ENCODE measurements around the gene SIGLEC7. TPM values are rescaled to one million over a fixed set of nuclear protein-coding genes. Genes with fewer than 3 reads are reported as not detected.

The SIGLEC7 gene
- total RNA-seq, 1 donor from 2014 or later: not detected

DNA sequence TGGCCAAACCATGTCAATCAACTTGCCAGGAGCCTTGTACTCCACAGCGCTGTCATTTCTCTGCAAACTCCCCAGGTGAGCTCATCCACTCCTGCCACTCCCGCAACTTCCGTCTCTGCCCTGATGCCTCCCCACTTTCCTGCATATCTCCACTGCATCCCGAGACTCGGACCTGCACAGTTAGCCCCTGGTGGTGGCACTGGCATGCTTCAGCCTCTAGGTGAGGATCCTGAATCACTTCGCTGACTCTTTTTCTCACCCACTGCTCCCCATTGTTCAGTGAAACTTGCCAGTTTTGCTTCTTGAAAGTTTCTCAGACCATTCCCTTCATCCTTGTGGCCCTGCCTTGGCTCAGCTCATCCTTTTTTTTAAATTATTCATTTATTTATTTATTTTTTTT, 30.5 kb upstream of the SIGLEC7 start:
- Mint-ChIP-seq H3K27ac (ENCODE audit: unreplicated experiment) (no peak overlapping the region), H3K4me3 (ENCODE audit: unreplicated experiment) (no peak overlapping the region), H3K9me3 (ENCODE audit: unreplicated experiment) (no peaks in the 10 kb centered on the region), H3K27me3 (ENCODE audit: low read depth, unreplicated experiment) (peaks cover 19% of the 10 kb centered on the region), H3K4me1 (ENCODE audit: low read depth, unreplicated experiment) (peaks cover 4% of the 10 kb centered on the region), H3K36me3 (ENCODE audit: low read depth, unreplicated experiment) (no peaks in the 10 kb centered on the region)
- Histone ChIP-seq H3K27me3 (ENCODE audit: insufficient read depth, low read length) (no peaks in the 10 kb centered on the region), H2AFZ (ENCODE audit: low read depth, low read length) (no peak overlapping the region), H3K9me3 (ENCODE audit: insufficient read depth, low read depth, low read length) (no peaks in the 10 kb centered on the region), H3K27ac (ENCODE audit: low read depth, low read length) (no peak overlapping the region), H3K36me3 (ENCODE audit: insufficient read depth, low read length) (no peaks in the 10 kb centered on the region), H4K20me1 (ENCODE audit: insufficient read depth, low read length) (no peaks in the 10 kb centered on the region), H3K79me2 (ENCODE audit: insufficient read depth, low read length) (peaks cover 15% of the 10 kb centered on the region), H3K4me3 (ENCODE audit: insufficient read depth, low read depth, low read length) (no peak overlapping the region), H3K4me1 (ENCODE audit: insufficient read depth, low read length) (peaks cover 11% of the 10 kb centered on the region), H3K9ac (ENCODE audit: low read length) (no peak overlapping the region), H3K4me2 (ENCODE audit: low read length) (no peak overlapping the region)
- no peak for DNase-seq (ENCODE audit: low read depth)
- TF ChIP-seq EZH2 (IDR thresholded peaks at IDR 0.05; ENCODE audit: insufficient read depth, low read length): no peak
- TF ChIP-seq, protein P1, sequence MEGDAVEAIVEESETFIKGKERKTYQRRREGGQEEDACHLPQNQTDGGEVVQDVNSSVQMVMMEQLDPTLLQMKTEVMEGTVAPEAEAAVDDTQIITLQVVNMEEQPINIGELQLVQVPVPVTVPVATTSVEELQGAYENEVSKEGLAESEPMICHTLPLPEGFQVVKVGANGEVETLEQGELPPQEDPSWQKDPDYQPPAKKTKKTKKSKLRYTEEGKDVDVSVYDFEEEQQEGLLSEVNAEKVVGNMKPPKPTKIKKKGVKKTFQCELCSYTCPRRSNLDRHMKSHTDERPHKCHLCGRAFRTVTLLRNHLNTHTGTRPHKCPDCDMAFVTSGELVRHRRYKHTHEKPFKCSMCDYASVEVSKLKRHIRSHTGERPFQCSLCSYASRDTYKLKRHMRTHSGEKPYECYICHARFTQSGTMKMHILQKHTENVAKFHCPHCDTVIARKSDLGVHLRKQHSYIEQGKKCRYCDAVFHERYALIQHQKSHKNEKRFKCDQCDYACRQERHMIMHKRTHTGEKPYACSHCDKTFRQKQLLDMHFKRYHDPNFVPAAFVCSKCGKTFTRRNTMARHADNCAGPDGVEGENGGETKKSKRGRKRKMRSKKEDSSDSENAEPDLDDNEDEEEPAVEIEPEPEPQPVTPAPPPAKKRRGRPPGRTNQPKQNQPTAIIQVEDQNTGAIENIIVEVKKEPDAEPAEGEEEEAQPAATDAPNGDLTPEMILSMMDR (IDR thresholded peaks at IDR 0.05; ENCODE audit: insufficient read depth, low read depth, low read length): no peak
- no peak for FAIRE-seq

DNA sequence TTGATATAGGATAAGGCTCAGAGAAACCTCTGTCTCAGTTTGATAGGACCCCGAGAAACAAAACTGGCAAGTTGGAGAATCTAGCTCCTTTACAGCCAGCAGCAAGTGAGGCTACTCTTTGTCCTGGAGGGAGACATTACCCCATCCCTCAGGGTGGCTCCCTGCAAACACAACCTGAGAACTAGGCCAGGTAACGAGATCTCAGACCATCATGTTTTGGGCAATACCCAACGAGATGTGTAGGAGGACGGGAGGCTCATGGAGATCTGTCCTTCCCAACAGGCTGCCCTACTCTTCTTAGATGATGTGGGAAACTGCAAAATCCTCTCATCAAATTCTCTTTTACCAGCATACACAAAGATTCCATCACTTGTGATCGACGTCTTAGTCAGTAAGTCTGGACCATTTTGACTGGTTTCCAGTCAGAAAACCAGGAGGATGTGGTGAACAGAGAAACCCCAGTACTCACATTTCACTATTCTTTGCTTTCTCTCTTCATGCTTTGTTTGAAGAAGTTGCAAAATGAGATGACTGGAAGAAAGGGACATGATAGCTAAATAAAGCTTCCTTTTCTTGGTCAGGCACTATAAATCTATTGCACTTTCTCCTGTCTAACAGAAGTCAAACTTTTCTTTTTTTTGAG, 27.9 kb upstream of the SIGLEC7 start:
- H3K27me3 Mint-ChIP-seq (ENCODE audit: low read depth, unreplicated experiment): peaks cover 29% of the 10 kb centered on the region
- Histone ChIP-seq H3K27me3 (ENCODE audit: insufficient read depth, low read length) (no peaks in the 10 kb centered on the region), H3K4me3 (ENCODE audit: insufficient read depth, low read depth, low read length) (no peak overlapping the region), H3K79me2 (ENCODE audit: insufficient read depth, low read length) (no peaks in the 10 kb centered on the region), H2AFZ (ENCODE audit: low read depth, low read length) (no peak overlapping the region), H3K9me3 (ENCODE audit: insufficient read depth, low read depth, low read length) (no peaks in the 10 kb centered on the region), H3K9ac (ENCODE audit: low read length) (no peak overlapping the region), H3K4me1 (ENCODE audit: insufficient read depth, low read length) (no peaks in the 10 kb centered on the region), H4K20me1 (ENCODE audit: insufficient read depth, low read length) (no peaks in the 10 kb centered on the region), H3K36me3 (ENCODE audit: insufficient read depth, low read length) (no peaks in the 10 kb centered on the region), H3K4me2 (ENCODE audit: low read length) (no peak overlapping the region), H3K27ac (ENCODE audit: low read depth, low read length) (no peak overlapping the region)
- TF ChIP-seq EZH2 (IDR thresholded peaks at IDR 0.05; ENCODE audit: insufficient read depth, low read length): no peak
- TF ChIP-seq, protein P1 (IDR thresholded peaks at IDR 0.05; ENCODE audit: insufficient read depth, low read depth, low read length): no peak
- H3K9me3 Mint-ChIP-seq (ENCODE audit: unreplicated experiment): no peaks in the 10 kb centered on the region
- H3K36me3 Mint-ChIP-seq (ENCODE audit: low read depth, unreplicated experiment): no peaks in the 10 kb centered on the region
- H3K27ac Mint-ChIP-seq (ENCODE audit: unreplicated experiment): no peak overlapping the region
- peaks cover 2% of the 10 kb centered on the region for H3K4me1 Mint-ChIP-seq (ENCODE audit: low read depth, unreplicated experiment)
- FAIRE-seq: no peak
- no peak overlapping the region for H3K4me3 Mint-ChIP-seq (ENCODE audit: unreplicated experiment)
- no peak for DNase-seq (ENCODE audit: low read depth)

DNA sequence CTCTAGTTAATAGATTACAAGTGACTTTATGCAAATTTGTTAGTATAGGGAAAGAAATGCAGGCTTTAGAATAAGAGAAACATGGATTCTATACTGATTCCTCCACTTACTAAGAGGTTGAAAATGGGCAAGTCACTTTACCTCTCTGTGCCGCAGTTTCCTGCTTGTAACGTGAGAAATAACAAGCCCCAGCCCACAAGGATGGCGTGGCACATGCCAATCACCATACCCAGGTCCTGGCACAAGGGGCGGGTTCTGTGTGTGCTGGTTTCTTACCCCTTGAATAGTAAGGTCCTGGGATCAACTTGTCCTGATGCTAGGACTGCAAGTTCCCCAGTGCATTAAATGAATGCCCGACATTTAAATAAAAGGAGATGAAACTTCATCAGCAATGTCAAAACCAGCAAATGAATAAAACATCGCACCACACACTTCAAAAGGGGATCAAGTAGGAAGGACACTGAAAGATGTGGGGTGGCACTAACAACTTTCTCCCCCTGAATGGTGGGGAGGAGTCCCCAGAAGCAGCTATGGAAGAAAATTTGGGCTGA, 25.3 kb upstream of the SIGLEC7 start:
- H3K27ac Mint-ChIP-seq (ENCODE audit: unreplicated experiment): no peak overlapping the region
- Histone ChIP-seq H3K79me2 (ENCODE audit: insufficient read depth, low read length) (no peaks in the 10 kb centered on the region), H3K27ac (ENCODE audit: low read depth, low read length) (no peak overlapping the region), H2AFZ (ENCODE audit: low read depth, low read length) (no peak overlapping the region), H3K4me3 (ENCODE audit: insufficient read depth, low read depth, low read length) (no peak overlapping the region), H3K27me3 (ENCODE audit: insufficient read depth, low read length) (no peaks in the 10 kb centered on the region), H3K9ac (ENCODE audit: low read length) (no peak overlapping the region), H3K4me1 (ENCODE audit: insufficient read depth, low read length) (no peaks in the 10 kb centered on the region), H3K9me3 (ENCODE audit: insufficient read depth, low read depth, low read length) (no peaks in the 10 kb centered on the region), H3K36me3 (ENCODE audit: insufficient read depth, low read length) (no peaks in the 10 kb centered on the region), H4K20me1 (ENCODE audit: insufficient read depth, low read length) (no peaks in the 10 kb centered on the region), H3K4me2 (ENCODE audit: low read length) (no peak overlapping the region)
- H3K4me1 Mint-ChIP-seq (ENCODE audit: low read depth, unreplicated experiment): peaks cover 3% of the 10 kb centered on the region
- H3K36me3 Mint-ChIP-seq (ENCODE audit: low read depth, unreplicated experiment): no peaks in the 10 kb centered on the region
- TF ChIP-seq, protein P1 (IDR thresholded peaks at IDR 0.05; ENCODE audit: insufficient read depth, low read depth, low read length): no peak
- TF ChIP-seq EZH2 (IDR thresholded peaks at IDR 0.05; ENCODE audit: insufficient read depth, low read length): no peak
- no peak for DNase-seq (ENCODE audit: low read depth)
- no peaks in the 10 kb centered on the region for H3K9me3 Mint-ChIP-seq (ENCODE audit: unreplicated experiment)
- no peak overlapping the region for H3K4me3 Mint-ChIP-seq (ENCODE audit: unreplicated experiment)
- peaks cover 32% of the 10 kb centered on the region for H3K27me3 Mint-ChIP-seq (ENCODE audit: low read depth, unreplicated experiment)
- FAIRE-seq: no peak

Measured in astrocyte (in vitro differentiated cells and primary cell).